ENCODE data around the gene HOXA4.

Gene HOXA4

GRCh38 chr7:27113991-27114769, 16.4 kb downstream of the HOXA4 start:
- no peak for DNase-seq

GRCh38 chr7:27112955-27113949, 17.3 kb downstream of the HOXA4 start:
- no peak for DNase-seq

GRCh38 chr7:27112361-27112760, 18.2 kb downstream of the HOXA4 start:
- DNase-seq: no peak

GRCh38 chr7:27111751-27112277, 18.7 kb downstream of the HOXA4 start:
- DNase-seq: no peak

DNA sequence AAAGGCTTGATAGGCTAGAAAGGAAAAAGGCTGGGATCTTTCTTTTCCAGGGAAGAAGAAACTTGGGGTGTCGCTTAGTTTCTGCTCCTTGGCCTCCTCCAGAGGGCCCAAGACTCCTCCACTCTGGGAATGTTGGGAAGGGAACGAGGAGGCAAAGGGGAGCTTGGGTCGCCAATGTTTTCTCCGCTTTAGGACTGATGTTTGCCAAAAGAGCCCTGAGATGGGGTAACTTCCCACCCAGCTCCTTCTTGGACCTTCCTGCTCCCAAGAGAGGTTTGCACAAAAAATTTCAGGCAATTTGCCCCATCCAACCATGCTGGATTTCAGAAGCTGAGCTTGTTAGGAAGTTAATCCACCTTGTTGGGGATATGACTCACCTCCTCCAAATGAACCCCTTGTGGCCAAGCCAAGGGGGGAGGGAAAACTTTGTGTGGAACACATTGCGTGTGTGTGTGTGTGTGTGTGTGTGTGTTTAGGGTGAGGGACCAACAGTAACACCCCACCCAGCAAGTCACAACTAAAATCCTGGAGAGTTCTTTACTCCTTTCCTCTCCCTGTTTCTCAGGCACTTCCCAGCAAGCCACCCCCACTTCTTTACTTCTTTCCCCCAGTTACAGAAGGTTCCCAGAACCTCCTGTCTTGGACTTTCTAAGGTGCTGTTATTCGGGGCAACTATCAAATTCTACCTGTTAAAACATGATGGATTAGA, 19.4 kb downstream of the HOXA4 start:
- no peak for DNase-seq

DNA sequence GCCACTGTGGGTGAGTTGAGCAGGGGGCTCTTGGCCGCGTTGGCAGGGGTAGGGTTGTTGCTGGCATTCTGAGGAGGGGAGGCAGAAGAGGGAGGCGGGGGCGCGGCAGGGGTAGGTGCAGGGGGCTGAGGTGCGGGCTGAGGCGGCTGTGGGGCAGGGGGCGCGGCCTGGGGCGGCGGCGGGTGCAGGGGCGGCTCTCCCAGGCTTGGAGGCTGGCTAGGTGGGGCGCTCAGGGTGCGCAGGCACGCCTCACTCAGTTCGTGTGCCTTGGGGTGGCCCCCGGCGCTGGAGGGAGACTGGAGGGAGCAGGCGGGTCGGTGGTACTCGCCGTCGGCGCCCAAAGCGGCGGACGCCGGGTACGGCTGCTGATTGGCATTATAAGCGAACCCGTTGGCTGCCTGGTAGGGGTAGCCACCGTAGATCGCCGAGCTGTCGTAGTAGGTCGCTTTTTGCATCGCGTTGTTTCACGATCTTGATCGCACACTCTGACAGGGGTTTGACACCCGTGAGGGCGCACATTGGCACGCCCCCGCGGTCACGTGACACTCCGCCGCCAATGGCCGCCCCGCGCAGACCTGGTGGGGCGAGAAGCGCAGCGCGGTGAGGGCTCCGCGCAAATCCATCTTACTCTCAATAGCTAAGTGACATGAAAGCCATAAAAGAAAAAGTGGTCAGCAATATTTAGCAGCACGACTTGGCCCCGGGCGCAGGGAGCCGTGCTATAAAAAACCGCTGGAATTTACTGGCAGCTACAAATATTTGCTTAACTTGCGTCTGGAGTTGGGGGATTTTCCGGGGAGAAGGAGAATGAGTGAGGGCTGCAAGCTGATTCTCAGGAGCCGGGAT, 20.1 kb downstream of the HOXA4 start:
- DNase-seq: no peak

DNA sequence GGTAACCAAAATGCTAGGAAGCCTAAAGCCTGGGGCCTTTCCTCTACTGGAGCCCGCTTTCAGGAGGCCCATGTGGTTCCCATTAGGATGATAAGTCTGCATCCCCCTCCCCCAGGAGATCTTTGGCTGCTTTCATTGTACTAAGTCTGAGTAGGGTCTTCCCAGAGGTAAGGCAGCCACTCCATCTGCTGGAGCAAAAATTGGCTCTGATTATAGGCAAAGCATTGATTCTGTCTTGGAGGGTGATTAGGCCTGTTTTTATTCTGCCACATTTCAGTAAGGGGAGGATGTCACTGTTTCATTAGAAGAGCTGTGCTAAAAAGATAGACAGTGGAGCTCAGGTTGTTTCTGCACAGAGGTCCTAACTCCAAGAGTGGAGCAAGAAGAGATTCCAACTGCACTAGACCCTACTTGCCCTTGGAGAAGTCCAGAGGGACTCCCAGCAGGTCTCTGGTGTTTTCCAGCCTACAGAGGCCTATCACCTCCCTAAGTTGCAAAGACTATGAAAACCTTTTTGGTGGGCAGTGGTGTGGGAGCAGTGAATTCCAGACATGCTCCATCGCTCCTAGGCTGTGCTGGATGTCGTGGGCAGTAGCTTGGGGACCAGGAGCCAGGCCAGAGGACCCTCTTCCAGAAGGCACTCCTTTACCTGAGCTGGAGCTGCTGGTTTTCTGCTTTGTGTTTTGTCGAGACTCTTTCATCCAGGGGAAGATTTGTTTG, 20.9 kb downstream of the HOXA4 start:
- DNase-seq: no peak

GRCh38 chr7:27108390-27109127, 22.0 kb downstream of the HOXA4 start:
- no peak for DNase-seq

DNA sequence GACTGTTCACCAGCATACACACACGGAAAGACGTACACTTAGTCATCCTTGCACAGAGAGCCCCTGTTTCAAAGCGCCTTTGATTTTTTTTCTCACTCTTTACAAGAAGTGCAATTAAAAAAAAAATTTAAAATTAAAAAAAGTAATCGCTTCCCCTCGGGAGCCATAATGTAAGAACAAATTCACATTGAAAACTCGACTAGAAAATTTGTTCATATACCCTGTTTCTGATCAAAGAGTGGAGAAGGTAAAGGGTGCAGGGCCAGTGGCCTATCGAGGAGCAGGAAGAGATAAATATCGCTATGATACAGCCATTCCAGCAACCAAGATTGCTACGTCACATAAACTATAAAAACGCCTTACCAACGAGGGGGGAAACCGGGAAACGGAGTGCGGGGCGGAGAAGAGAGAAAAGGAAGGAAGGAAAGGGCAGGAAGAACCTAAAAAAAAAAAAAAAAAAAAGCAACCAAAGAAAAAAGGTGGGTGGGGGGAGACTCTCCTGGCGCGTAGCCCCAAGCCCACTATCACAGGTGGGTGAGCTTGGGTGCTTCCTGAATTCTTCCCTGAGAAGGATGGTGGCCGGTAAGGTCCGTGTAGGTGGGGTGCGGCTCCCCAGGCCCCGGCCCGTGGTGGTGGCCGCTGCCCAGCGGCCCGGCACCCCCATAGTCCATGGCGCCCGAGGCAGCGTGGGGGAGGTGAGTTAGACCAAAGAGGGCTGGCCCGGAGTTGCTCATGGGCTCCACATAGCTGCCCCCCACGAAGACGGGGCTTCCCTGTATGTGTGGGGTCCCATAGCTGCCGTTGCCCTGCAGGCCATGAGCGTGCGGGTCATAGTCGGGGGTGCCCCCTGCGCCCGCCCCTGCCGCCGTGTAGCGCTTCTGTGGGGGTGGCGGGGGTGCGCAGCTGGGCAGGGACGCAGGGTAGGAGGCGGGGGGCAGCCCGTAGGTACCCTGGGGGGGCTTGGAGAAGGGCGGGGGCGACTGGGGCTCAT, 22.9 kb downstream of the HOXA4 start:
- no peak for DNase-seq

- no peak for DNase-seq
These were observed 23.7 kb downstream of the HOXA4 start for GRCh38 chr7:27106901-27107240.

DNA sequence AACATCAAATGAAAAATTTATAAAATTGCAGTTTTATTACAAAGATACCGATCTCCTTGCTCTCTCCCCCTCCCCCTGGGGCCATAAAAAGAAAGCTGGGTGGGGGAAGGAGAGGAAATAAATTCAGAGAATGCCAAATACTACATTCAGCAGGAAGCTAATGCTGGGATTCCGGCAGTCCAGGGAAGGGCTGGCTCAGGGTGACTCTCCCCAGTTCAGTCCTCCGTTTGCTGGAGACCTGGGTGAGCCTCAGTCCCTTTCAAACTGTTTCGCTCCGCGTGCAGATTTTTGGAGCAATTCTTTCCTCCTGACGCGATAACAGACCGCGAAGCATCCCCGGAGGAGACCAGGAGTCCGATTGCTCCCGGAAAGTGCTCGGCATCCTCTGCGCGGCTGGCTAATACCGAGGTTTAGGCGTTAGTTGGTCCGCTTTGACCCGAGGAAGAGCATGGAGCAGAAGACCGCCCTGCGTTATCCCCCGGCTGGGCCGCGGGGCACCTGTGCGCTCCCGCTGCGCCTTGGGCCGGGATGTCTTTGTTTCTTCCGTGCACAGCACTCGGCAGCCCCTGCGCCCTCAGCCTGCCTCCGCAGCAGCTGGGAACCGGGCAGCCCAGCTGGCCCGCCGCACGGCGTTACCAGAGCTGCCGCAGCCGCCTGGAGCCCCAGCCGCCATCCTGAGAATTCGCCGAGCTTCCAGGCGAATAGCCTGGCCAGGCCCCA, 24.2 kb downstream of the HOXA4 start:
- DNase-seq: no peak

DNA sequence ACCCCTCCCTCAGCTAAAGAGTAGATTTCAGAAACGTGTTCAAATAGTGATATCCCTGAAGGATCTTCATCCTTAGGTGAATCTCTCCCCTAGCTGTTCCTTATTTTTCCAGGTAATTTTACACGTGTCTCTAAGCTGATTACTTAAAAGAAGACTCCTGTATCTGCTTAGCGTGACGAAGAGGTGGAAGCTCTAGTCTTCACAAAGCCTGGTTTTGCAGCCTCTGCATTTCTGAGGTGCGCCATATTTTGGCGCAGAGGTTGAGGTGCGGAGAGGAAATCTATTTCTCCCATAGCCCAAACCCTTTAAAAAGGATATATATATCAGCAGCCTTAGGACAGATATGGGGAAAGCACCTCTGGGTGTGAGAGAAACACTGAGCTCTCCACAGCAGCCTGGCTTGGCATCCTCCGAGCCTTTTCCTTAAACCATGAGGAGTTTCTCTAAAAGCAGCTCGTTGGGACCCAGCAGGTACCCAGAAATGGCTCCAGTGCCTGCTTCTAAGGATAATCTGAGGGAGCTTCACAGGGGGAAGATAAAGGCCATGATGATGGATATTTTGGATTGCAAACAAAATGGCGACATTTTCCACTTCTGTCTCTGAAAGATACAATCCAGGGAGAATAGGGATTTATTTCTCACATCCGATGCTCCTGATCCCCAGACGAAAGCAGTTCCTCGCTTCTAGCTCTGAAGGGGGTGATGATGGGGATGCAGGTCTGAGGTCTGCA, 25.1 kb downstream of the HOXA4 start:
- DNase-seq: no peak

- no peak for DNase-seq
These were observed 26.1 kb downstream of the HOXA4 start for GRCh38 chr7:27104341-27105058.

DNA sequence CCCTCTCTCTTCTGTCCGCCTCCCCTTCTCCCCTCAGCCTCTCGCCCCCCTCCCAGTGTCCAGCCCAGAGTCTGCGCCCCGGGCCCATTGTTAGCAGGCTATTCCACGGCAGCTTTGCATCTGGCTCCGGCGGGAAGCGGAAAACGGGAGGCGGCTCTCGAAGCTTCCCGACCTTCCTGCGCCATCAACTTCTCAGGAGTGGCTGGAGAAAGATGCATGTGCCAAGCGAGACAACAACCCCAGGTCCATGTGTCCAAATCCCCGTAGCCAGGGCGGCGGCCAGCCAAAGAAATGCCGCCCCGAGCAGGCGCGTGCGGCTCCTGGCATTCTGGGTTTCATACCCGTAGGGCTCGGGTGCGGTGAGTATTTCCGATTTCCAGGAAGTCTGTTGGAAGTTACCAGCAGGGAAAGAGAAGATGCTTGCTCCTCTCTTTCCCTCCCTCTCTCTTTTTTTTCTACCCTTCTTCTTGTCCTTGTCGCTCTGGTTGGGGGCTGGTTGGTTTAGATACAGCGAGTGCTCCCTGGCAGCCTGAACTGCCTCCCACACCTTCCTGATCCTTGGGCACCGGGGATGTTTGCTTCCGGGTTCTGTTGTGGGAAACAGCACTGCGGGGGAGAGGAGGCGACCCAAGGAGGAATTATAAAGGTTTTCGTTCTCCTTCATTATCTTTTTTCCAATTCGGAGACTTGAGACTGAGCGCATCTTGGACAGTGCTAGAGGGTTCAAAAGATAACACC, 26.9 kb downstream of the HOXA4 start:
- no peak for DNase-seq

DNA sequence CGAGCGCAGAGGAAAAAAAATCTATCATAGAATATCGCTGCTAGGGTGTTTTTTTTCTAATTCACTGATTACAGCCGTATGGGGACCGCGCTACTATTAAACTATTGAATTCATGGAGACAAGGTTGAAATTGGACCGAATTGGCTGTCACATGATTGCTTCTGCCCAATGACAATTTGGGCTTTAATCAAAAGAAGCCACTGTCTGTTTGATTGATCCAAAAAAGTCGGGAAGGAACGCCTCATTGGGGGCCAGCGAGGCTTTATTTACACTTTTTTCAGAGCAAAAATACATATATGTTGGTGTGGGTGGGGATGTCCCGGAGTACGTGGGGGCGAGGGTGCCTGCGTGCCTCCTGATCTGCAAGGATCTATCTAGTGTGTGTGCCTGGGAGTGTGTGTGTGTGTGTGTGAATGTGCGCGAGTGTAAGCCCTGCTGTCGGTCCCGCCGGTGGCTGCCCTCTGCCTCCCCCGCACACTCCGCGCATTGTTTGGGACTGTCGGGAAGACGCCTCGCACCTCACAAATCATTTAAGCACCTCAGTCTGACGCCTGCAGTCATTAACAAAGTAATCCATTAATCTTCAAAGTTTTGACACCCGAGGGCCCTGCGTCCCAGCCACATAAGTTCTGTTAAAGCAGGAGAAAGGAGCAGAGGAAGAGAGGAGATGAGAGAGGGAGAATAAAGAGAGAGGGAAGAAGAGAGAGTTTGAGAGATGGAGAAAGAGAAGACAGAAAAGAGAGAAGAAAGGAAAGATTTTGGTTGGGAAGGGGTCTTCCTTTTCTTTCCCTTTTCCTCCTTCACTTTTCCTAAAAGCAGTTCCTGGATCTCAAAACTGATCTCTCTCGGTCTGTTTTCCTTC, 27.7 kb downstream of the HOXA4 start, which contains the start of gene HOXA2:
TSS of gene HOXA2 (minus strand) at position 103 of the 862 bp plus-strand sequence. CDS start 183 bp downstream, outside the sequence.
- DNase-seq: no peak
